LHCN-M2 (cell line): ENCODE measurements around the gene RNF187. TPM values are rescaled to one million over a fixed set of nuclear protein-coding genes. Genes with fewer than 3 reads are reported as not detected.
"Not testable (repeated sequence)": the region's sequence is repeated elsewhere in the genome, so short reads cannot be mapped to it uniquely, and the experiment has no call there.

ENCODE experiments used
- DNase-seq: peaks from one replicate; pipeline ENCODE4 v3.0.0-alpha.2; 2012; ENCODE audit warnings: low read depth
- total RNA-seq: library from RNA; depleted of rRNA; stranded (reverse); fragments of >200 nt; gene quantifications from 2 replicates; pipeline ENCODE4 v1.2.3, GENCODE V29; 2014

Gene RNF187
- total RNA-seq, 1 experiment from 2014 or later = 82.1 TPM

DNA sequence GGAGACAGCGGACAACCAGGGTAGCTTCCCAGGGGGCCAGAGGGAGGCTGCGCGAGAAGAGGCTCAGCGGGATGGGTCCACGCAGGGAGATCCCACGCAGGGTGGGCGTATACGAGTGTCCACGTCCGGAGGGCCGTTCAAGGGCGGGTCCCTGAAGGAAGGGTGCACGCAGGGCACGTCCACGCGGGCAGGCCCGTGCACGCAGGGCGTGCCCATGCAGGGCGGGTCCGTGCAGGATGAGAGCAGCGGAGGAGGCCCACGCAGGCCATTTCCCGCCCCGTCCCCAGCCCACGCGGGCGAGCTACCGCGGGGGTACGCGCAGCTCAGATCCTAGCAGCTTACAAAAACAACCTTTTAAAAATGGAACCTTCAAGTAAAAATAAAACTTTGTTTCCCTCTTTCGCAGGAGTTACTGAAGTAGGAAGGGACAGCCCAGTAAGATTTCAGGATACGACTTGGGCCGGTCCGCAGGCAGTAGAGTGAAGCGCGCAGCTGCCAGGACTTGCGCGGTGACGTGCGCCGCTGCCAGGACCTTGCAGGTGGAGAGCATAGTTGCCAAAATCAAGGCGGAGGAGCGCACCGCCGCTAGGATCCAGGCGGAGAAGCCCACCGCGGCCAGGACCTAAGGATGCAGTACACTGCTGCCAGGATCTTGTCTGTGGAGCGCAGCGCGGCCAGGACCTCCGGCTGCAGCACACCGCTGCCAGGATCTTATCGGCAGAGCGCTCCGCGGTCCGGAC, 416 bp upstream of the RNF187 start:
- peak; percentile 85 for DNase-seq

DNA sequence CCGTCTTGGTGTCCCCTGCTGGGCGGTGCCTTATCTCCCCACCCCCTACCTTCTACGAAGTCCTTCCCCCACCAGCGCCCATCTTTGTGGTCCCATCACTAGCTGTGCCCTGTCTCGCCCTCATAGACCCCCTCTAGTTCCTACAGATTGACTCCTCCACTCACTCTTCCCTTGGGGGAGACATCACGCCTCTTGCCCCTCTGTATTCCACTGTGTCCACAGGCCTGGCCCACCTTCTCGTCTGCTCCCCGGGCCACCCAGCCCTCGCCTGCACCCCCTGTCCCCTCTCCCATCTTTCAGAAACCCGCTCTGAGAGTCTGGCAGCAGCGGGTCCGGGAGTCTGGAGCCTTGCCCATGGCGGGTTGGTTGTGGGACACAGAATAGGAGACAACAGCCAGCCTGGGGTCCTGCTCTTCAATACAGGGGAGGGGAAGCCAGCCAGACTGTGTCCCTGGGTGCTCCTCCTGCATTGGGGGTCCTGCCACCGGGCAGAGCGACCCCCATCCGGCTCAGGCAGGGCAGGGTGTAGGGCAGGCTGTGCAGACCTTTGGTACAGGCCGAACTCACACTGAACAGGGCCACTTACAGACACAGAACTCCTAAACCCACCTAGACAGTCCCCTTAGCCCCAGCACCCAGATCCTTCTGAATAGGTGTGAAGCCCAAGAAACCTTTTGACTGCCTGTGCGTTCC, 1.1 kb downstream of the RNF187 start:
- DNase-seq = no peak

DNA sequence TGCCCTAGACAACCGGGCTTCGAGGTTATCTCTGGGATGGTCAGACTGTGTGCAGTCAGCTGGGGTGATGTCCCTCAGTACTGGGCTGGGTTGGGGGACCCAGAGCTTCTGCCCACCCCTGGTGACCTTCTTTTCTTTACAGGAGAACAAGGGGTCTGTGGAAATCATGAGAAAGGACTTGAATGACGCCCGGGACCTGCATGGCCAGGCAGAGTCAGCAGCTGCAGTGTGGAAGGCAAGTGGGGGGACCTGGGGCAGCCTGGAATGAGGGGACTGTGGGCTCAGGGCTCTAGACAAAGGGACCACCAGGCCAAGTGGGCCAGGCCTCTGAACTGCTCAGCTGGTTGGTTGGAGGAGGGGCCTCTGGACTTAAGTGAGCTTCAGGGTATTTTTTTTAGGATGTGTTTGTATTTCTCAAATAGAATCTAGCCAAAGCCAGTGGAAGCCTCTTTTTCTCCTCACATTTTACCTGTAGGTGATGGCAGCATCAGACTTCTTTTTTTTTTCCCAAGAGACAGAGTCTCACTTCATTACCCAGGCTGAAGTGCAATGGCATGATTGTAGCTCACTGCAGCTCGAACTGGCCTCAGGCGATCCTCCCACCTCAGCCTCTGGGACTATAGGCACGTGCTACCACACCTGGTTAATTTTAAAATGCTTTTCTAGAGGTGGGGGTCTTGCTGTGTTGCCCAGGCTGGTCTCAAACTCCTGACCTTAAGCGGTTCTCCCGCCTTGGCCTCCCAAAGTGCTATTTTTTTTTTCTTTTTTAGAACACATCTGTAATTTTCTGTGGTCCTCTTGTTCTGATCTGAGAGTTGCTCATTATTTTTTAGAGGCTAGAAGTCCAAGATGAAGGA, 1.9 kb downstream of the RNF187 start:
- no peak for DNase-seq

DNA sequence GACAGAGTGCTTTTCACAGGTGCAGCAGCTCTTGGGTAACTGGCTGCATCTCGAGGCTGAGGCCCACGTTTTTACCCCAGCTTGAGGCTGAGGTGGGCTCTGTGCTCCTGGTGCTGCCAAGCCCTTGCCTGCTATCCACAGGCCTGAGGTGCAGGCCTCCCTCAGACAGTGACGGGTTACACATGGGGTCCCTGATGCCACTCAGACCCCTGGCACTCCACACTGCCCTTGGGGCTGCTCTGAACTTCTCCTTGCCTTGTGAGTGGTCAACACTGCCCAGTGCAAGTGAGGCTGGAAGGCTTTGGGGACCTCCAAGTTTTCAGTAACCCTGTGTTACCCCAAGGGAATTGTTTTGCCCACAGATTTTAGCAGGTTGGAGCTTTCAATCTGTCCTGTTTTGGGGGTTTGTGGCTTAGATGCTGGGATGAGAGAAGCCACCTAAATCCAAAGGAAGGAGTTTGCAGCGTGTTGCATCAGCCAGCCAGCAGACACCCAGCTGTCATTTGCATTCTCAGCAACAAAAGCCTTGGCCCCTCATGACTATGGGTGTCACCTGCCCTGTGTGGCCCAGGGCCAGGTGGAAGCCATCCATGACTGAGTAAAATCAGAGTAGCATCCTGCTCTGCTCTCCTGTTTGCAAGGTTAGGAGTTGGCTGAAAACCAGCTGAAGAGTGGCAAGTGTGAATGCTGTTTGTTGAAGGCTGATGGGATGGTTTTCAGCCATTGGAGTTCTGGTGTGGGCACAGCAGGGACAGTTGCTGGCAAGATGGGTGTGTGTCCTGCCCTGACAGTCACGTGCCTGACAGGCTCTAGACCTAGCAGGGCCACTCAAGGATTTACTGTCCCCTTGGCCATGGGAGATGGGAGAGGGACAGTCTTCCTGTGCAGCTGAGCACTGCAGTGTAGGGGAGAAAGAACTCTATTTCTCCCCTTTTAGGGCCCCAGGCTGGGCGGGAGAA, 3.2 kb downstream of the RNF187 start:
- DNase-seq = no peak

DNA sequence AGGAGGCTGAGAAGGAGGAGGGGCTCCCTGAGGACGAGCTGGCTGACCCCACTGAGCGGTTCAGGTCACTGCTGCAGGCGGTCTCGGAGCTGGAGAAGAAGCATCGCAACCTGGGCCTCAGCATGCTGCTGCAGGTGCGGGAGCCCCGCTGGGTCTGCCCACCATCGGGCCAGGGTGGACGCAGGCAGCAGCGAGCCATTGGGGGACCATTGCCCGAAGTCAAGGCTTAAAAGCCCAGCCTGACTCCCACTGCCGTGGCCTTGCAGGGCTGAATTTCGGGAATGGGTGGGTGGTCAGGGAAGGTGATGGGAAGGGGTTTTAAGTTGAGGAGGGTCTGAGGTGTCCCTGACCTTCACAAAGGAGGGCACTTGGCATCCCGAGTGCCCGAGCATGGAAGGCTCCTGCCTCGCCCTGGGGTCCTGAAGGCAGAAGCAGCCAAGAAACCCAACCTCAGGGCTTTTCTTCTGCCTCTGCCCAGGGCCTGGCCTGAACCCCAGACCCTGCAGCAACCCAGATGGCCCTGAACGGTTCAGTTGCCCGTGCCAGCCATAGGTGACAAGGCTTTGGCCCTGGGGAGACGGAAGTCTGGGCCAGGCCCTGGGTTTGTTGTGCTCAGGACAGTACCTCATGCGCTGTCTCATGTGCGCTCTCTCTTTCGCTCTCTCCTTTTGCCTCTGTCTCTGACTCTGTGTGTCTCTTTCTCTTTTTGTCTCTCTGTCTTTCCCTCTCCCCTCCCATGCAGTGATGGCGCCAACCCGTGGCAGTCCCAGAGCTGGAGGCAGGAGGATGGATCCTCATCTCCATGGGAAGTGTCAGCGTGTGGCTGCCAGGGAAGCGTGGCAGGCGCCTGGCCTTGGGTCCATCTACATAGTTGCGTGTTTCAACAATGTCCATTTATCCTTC, 6.2 kb downstream of the RNF187 start:
- DNase-seq = no peak

DNA sequence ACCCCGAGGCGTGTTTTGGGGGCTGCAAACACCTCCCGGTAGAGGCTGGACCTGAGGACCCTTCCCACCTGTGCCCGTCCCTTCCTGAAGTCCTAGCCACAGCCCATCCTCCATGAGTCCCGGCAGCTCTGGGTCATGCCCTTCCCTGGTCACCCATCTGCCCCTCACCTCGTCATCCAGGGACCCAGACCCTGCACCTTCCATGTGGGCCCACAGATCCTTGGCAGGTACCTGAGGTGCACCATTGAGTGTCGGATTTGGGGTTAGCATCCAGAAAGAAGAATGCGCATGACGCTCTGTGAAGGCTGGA, 6.8 kb downstream of the RNF187 start:
- DNase-seq = no peak

DNA sequence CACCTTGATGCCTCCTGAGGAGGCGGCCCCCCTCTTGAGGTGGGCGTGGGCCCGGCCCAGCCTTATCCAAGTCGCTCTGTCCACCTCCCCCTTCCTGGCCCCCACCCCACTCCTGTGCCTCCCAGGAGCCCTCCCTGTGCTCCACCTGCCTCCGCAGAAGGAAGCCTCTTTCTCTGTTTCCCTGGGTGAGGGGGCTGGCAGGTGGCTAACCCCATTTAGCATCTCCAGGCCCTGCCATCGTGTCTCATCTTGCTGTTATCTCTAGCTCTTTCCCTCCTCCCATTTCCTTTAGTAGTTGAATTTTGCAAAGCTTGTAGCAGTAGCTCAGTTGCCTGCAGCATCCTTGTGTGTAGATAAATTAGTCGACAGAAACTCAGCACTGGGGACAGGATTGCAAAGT, 7.2 kb downstream of the RNF187 start:
- no peak for DNase-seq

DNA sequence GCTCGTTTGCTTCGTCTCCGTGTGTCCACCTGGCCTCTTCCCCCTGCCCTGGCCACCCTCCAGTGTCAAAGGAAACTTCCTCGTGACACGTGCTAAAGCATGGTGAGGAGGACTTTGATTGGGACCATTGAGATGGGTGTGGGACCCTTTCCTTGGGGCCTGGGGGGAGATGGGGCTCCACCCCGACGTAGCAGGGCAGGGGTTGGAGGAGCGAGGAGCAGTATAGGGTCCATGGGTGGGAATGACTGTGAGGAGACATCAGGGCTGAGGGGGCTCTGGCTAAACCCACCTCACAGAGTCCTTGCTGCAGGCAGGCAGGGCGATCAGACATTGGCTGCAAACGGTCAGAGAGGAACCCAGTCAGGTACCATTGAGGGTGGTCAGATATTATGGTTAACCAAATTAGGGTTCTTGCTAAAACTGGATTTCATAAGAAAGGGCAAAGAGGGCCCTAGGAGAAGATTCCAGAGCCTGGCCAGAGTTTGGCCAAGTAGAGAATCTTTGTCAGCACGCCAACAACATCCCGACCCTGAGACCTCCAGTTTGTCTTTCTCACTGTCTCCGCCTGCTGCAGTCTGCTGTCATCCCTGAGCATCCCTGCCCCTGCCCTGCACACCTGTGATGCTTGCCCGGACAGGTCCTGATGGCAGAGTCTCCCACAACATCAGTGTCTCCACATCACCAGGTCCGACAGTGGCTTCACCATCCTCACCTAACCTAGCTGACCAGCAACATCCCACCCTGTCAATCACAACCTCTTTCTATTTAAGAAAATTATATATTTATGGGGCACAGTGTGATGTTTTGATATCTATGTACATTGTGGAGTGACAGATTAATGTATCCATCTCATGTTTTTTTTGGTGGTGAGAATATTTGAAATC, 8.0 kb downstream of the RNF187 start:
- no peak for DNase-seq

DNA sequence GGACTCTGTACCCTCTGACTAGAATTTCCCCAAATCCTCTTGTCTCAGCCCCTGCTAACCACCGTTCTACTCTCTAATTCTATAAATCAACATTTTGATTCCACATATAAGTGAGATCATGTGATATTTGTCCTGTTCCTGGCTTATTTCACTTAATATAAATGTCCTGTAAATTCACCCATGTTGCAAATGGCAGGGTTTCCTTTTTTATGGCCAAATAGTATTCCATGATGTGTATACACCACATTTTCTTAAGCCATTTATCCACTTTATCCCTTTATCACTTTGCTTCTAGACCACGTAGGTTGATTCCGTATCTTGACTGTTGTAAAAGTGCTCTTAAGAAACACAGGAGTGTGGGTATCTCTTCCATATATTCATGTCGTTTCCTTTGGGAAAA, 8.9 kb downstream of the RNF187 start:
- no peak for DNase-seq

DNA sequence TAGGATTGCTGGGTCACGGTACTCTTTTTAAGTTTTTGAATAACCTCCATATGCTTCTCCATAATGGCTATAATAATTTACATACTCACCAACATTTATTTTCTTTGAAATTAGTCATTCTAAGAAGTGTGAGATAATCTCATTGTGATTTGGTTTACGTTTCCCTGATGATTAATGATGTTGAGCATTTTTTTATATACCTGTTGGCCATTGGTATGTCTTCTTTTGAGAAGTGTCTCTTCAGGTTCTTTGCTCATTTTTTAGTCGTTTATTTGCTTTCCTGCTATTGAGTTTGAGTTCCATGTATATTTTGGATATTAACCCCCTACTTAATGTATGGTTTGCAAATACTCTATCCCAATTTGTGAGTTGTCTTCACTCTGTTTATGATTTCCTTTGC, 9.3 kb downstream of the RNF187 start:
- DNase-seq = no peak

DNA sequence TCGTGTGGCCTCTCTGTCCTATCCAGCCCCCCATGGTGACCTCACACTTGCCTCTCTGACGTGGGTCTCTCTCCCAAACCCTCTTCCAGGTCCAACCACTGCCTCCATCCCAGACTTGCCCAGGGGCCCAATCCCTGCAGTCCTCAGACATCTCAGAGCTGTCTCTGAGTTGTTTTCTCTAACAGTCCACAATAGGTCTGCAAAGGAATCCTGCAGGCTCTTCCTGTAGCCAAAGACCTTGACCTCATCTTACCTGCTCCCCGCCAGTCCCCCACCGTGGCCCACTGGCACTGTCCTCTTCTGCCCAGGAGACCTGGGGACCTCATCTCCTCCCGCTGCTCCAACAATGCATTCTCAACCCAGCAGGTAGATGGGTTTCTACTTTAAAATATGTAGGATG, 10.0 kb downstream of the RNF187 start:
- no peak for DNase-seq

DNA sequence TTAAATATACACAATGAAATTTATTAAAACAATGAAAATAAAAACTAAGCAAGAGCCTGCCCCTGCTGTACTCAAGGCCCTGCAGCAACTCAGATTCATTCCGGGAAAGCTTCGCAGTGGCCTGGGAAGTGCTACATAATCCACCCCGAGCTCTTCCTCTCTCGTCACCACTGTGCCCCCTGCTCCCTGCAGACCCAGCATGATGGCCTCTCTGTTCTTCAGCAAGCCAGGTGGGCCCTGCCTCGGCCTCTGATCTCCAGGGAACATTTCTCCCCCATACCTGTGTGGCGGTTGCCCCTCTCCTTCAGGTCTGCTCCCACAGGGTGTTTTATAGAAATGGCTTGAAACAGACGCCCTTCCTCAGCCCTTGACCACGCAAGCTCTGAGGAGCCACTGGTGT, 10.6 kb downstream of the RNF187 start:
- DNase-seq = no peak

DNA sequence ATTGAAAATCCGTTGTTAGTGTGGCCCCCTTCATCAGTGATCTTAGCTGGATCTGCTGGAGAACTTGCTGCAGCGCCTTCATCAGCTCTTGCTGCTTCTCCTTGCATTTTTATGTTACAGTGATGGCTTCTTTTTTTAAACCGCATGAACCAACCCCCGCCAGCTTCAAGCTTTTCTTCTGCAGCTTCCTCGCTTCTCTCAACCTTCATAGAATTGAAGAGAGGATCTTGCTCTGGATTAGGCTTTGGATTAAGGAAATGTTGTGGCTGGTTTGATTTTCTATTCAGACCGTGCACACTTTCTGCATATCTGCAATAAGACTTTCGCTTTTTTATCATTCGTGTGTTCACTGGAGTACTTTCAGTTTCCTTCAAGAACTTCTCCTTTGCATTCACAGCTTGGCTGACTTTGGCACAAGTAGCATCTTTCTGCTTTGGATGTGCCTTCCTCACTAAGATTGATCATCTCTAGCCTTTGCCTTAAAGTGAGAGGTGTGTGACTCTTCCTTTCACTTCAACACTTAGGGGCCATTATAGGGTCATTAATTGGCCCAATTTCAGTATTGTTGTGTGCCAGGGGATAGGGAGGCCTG, 13.1 kb downstream of the RNF187 start:
- no peak for DNase-seq

DNA sequence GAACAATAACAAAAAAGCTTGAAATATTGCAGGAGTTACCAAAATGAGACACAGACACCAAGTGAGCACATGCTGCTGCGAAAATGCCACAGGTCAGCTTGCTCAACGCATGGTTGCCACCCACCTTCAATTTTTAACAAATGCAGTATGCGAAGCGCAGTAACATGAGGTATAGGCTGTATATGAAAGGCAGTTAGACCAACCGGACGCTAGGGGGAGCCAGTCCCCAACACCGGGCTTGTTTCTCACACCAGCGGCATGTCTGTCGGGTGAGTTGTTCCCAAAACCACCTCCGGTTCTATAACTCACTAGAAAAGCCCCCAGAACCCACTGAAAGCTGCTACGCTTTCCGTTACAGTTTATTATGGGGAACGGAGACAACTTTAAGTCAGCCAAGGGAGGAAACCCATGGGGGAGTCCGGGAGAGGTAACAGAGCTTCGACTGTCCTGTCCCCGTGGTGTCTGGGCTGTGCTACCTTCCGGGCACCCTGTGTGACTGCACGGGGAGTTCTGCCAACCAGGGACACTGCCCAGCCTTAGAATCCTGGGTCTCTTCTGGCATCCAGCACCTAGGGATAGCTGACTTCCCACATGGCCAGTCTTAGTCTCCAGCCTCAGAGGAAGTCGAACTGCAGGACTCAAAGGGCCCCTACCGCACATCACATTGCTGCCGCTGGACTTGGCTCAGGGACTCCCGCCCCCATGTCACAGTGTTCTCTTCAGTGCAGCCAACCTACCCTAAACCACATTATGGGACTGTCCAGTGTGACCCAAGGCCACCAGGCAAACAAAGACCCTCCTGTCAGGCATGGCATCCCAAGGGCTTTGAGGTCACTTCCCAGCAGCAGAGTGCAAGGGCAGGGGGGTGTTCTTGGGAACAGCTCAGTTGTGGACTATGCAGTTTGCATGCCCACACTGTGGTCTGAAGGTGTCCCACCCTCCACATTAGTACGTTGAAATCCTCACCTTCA, 14.0 kb downstream of the RNF187 start:
- peak; percentile 76 for DNase-seq

DNA sequence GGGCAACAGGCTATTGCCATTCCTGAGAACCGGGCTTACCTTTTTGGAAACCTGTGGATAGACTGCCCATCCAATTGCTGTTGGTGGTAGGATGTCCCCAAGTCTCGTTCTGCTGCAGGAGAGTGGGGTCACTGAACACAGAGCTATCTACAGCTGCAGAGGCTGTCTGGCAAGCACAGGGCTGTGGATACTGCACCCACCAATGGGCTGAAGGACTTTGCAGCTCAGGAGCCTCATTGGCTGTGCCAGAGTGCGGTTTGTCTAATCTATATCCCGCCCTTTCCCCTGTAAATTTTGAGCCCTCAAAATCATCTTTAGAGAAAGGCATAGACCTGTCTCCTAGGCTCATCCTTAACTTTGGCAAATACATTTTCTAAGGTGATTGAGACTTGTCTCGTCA, 15.3 kb downstream of the RNF187 start:
- no peak for DNase-seq

DNA sequence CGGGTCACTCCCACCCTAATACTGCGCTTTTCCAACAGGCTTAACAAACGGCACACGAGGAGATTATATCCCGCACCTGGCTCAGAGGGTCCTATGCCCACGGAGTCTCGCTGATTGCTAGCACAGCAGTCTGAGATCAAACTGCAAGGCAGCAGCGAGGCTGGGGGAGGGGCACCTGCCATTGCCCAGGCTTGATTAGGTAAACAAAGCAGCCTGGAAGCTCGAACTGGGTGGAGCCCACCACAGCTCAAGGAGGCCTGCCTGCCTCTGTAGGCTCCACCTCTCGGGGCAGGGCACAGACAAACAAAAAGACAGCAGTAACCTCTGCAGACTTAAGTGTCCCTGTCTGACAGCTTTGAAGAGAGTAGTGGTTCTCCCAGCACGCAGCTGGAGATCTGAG, 18.8 kb downstream of the RNF187 start:
- not testable (repeated sequence) for DNase-seq

DNA sequence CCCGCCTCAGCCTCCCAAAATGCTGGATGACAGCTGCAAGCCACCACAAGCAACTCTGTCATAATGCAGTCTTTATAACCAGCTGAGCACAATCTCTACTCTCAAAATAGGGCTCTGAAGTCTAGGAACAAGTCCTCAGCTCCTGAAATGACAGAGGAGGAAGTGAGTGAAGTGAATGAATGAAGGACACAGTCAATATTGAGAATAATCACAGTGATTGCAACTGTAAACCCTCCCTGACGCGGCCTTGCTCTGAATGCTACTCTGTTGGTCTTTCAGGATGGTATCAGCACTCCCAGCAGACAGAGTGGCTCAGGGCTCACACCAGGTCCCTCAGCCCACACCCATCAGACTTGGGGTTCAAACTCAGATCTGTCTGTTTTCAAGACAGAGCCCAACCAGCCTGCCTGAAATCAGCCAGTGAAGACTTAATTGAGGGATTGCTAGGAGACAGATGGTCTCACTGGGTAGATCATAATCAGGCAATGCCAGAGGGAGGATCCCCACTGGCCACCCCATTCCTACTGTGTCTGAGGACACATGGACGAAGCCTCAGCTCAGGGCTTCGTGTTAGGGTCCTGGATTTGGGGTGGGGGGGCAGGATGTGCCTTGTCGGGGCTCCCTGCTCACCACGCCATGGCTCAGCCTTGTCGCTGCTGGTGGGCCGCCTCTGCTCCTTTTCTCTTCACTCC, 20.9 kb downstream of the RNF187 start:
- no peak for DNase-seq
